MCF 10A (cell line): ENCODE results near the gene C20orf202. TPM values are rescaled to one million over a fixed set of nuclear protein-coding genes. Genes with fewer than 3 reads are reported as not detected.

Experiments used
- BruUV-seq: library from RNA; stranded (reverse); fragments of 400-500 nt; replicated peaks from 2 replicates; lab custom pipeline; 2021; lab: Mats Ljungman, UMichigan
- CTCF ChIA-PET: fragments of 300-600 bp; sonication (Branson Sonifier 250); formaldehyde crosslinking; extraction: SDS; loops from one replicate; lab custom pipeline; 2021; ENCODE audit warnings: antibody characterized with exemption, inconsistent platforms; lab: Yijun Ruan, JAX
- POLR2A ChIA-PET: fragments of 300-600, 350-650 bp; sonication (Branson Sonifier 250); formaldehyde crosslinking; extraction: SDS; loops from one replicate; lab custom pipeline; 2020; ENCODE audit warnings: antibody characterized with exemption, inconsistent platforms; lab: Yijun Ruan, JAX
- DNase-seq: peaks from one replicate; pipeline ENCODE4 v3.0.0-alpha.2; 2018; ENCODE audit not compliant: unreplicated experiment
- H3K27ac Mint-ChIP-seq: one replicate; pipeline ENCODE4 v1.8.0; 2022; ENCODE audit warnings: mild to moderate bottlenecking, low read depth, mixed read lengths; ENCODE audit not compliant: unreplicated experiment
- H3K27me3 Mint-ChIP-seq: one replicate; pipeline ENCODE4 v1.8.0; 2022; ENCODE audit warnings: mixed read lengths; ENCODE audit not compliant: insufficient read depth, unreplicated experiment
- H3K36me3 Mint-ChIP-seq: one replicate; pipeline ENCODE4 v1.8.0; 2022; ENCODE audit warnings: mild to moderate bottlenecking, moderate library complexity, mixed read lengths; ENCODE audit not compliant: insufficient read depth, unreplicated experiment
- H3K4me1 Mint-ChIP-seq: one replicate; pipeline ENCODE4 v1.8.0; 2022; ENCODE audit warnings: mixed read lengths; ENCODE audit not compliant: insufficient read depth, unreplicated experiment
- H3K4me3 Mint-ChIP-seq: one replicate; pipeline ENCODE4 v1.8.0; 2022; ENCODE audit warnings: mild to moderate bottlenecking, moderate library complexity, mixed read lengths; ENCODE audit not compliant: unreplicated experiment
- H3K9me3 Mint-ChIP-seq: one replicate; pipeline ENCODE4 v1.8.0; 2022; ENCODE audit warnings: mixed read lengths; ENCODE audit not compliant: unreplicated experiment
- CTCF ChIP-seq: fragments of 200-600 bp; IDR thresholded peaks from one replicate; pipeline ENCODE4 v1.8.0; 2022; ENCODE audit warnings: antibody characterized with exemption, mild to moderate bottlenecking; ENCODE audit not compliant: unreplicated experiment
- intact Hi-C: fragments of 100-400 bp; cut with micrococcal nuclease; formaldehyde crosslinking; loops from 2 replicates; pipeline ENCODE4 v1.14.1; 2022
- total RNA-seq: library from RNA; stranded (reverse); gene quantifications from 2 replicates; pipeline ENCODE4 v1.2.3, GENCODE V29; 2022

Gene C20orf202
- total RNA-seq, 1 experiment from 2014 or later, result not detected

DNA sequence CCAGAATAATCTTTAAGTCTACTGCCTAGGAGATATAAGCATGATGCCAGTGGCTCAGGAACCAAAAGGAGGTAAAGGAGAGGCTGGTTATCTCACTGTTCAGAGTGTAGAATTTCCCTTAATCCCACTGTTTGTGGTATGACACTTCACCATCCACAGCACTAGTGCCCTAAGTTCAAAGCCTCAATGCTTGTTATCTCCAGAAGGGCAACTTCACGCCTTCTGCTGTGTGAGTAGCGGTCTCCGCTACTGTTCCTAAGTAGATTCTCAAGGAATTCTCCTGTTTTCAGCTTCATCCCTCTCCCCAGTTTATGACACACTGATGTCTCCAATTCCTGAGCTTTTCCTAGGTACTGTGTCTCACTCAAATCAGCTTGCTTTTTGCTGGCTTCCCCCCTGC is 49.2 kb downstream of the C20orf202 start:
- no peak for TF ChIP-seq CTCF
- Mint-ChIP-seq H3K4me1 (no peaks in the 10 kb centered on the region), H3K36me3 (no peaks in the 10 kb centered on the region), H3K27ac (no peak overlapping the region), H3K9me3 (no peaks in the 10 kb centered on the region), H3K27me3 (peaks cover 45% of the 10 kb centered on the region), H3K4me3 (no peak overlapping the region)
- no peak for DNase-seq
- no TSS peak for BruUV-seq
- intact Hi-C loops, result no loop called here
- CTCF ChIA-PET, result no interaction called here
- POLR2A ChIA-PET, result no interaction called here

GRCh38 chr20:1254254-1254653 is 51.0 kb downstream of the C20orf202 start:
- no peak overlapping the region for H3K27ac Mint-ChIP-seq
- H3K36me3 Mint-ChIP-seq, result no peaks in the 10 kb centered on the region
- H3K4me1 Mint-ChIP-seq, result no peaks in the 10 kb centered on the region
- H3K27me3 Mint-ChIP-seq, result peaks cover 45% of the 10 kb centered on the region
- no TSS peak for BruUV-seq
- no peak for DNase-seq
- no peak for TF ChIP-seq CTCF
- no peaks in the 10 kb centered on the region for H3K9me3 Mint-ChIP-seq
- ChIA-PET CTCF (no interaction called here), POLR2A (no interaction called here)
- intact Hi-C loops, result no loop called here
- H3K4me3 Mint-ChIP-seq, result no peak overlapping the region

GRCh38 chr20:1255675-1256074 is 52.4 kb downstream of the C20orf202 start:
- no peak overlapping the region for H3K4me3 Mint-ChIP-seq
- intact Hi-C loops, result no loop called here
- CTCF ChIA-PET, result no interaction called here

More at GRCh38 chr20:1255675-1256074, 52.4 kb downstream of the C20orf202 start:
- Mint-ChIP-seq H3K36me3 (no peaks in the 10 kb centered on the region), H3K9me3 (no peaks in the 10 kb centered on the region), H3K27ac (no peak overlapping the region), H3K4me1 (no peaks in the 10 kb centered on the region), H3K27me3 (peaks cover 44% of the 10 kb centered on the region)
- POLR2A ChIA-PET, result no interaction called here
- no TSS peak for BruUV-seq
- TF ChIP-seq CTCF, result no peak
- DNase-seq, result no peak

Other genes with a start within 250 kb of the C20orf202 start
- not detected in 2 replicates for gene RSPO4, start 201.1 kb upstream of the C20orf202 start, total RNA-seq
- 207 and 212 TPM in 2 replicates for gene PSMF1, start 84.9 kb upstream of the C20orf202 start, total RNA-seq
- not detected in 2 replicates for gene TMEM74B, start 18.5 kb upstream of the C20orf202 start, total RNA-seq
- not detected in 2 replicates for gene RAD21L1, start 22.6 kb downstream of the C20orf202 start, total RNA-seq
- 2.2 and 2.6 TPM in 2 replicates for gene SNPH, start 62.8 kb downstream of the C20orf202 start, total RNA-seq
- gene SDCBP2, start 125.7 kb downstream of the C20orf202 start, total RNA-seq, result 8.3 and 11.8 TPM in 2 replicates
- 209 and 217 TPM in 2 replicates for gene FKBP1A, start 189.6 kb downstream of the C20orf202 start, total RNA-seq